Mesendoderm (in vitro differentiated cells): ENCODE measurements around the gene ANKAR.
"Not testable (repeated sequence)": the region's sequence is repeated elsewhere in the genome, so short reads cannot be mapped to it uniquely, and the experiment has no call there.

ENCODE experiments used
- DNase-seq: peaks from one replicate; pipeline ENCODE4 v3.0.0; 2013
- H2AK5ac ChIP-seq: 2 replicates; pipeline ENCODE4 v1.6.1; 2013; ENCODE audit warnings: low read length, inconsistent platforms
- H2BK120ac ChIP-seq: 2 replicates; pipeline ENCODE4 v1.6.1; 2013; ENCODE audit warnings: low read depth, mild to moderate bottlenecking, low read length, moderate library complexity, mixed read lengths
- H2BK15ac ChIP-seq: replicated peaks from 2 replicates; pipeline ENCODE4 v1.6.1; 2013; ENCODE audit warnings: low read depth, mild to moderate bottlenecking, moderate library complexity
- H2BK5ac ChIP-seq: 2 replicates; pipeline ENCODE4 v1.6.1; 2013; ENCODE audit warnings: low read length, inconsistent platforms
- H3K18ac ChIP-seq: 2 replicates; pipeline ENCODE4 v1.6.1; 2013; ENCODE audit warnings: mild to moderate bottlenecking, low read length, mixed read lengths
- H3K23ac ChIP-seq: one replicate; pipeline ENCODE4 v1.6.1; 2013; ENCODE audit warnings: low read length
- H3K27ac ChIP-seq: 2 replicates; pipeline ENCODE4 v1.5.1; 2013; ENCODE audit warnings: low read depth, mild to moderate bottlenecking, inconsistent platforms, low read length, moderate library complexity
- H3K27me3 ChIP-seq: 2 replicates; pipeline ENCODE4 v1.6.1; 2013; ENCODE audit warnings: low read length, control low read depth, mild to moderate bottlenecking, inconsistent platforms; ENCODE audit not compliant: insufficient read depth, poor library complexity
- H3K36me3 ChIP-seq: 2 replicates; pipeline ENCODE4 v1.6.1; 2013; ENCODE audit warnings: low read length, inconsistent platforms; ENCODE audit not compliant: control insufficient read depth, insufficient read depth
- H3K4ac ChIP-seq: one replicate; pipeline ENCODE4 v1.6.1; 2013; ENCODE audit warnings: low read depth, mild to moderate bottlenecking, low read length, moderate library complexity
- H3K4me1 ChIP-seq: 2 replicates; pipeline ENCODE4 v1.6.1; 2013; ENCODE audit warnings: low read depth, low read length, inconsistent platforms; ENCODE audit not compliant: control insufficient read depth
- H3K4me2 ChIP-seq: 2 replicates; pipeline ENCODE4 v1.6.1; 2013; ENCODE audit warnings: low read length
- H3K4me3 ChIP-seq: 2 replicates; pipeline ENCODE4 v1.5.1; 2013; ENCODE audit warnings: mild to moderate bottlenecking, low read length
- H3K56ac ChIP-seq: one replicate; pipeline ENCODE4 v1.6.1; 2013; ENCODE audit warnings: low read length
- H3K79me1 ChIP-seq: 2 replicates; pipeline ENCODE4 v1.6.1; 2013; ENCODE audit warnings: low read length, inconsistent platforms
- H3K79me2 ChIP-seq: 2 replicates; pipeline ENCODE4 v1.6.1; 2013; ENCODE audit warnings: mild to moderate bottlenecking, low read length; ENCODE audit not compliant: control insufficient read depth, insufficient read depth
- H3K9ac ChIP-seq: 2 replicates; pipeline ENCODE4 v1.6.1; 2013; ENCODE audit warnings: low read length, inconsistent platforms
- H4K5ac ChIP-seq: one replicate; pipeline ENCODE4 v1.6.1; 2013; ENCODE audit warnings: low read length
- H4K8ac ChIP-seq: one replicate; pipeline ENCODE4 v1.6.1; 2013; ENCODE audit warnings: low read depth, mild to moderate bottlenecking, control low read depth, low read length, moderate library complexity
- WGBS: extraction: QIAGEN DNeasy Blood & Tissue Kit; methylation state at CpG from one replicate; pipeline ENCODE4 v1.1.7; 2013; ENCODE audit warnings: low lambda C conversion rate, missing lambda C conversion rate; ENCODE audit not compliant: insufficient coverage; ENCODE audit errors: extremely low coverage; 5-methylcytosine and 5-hydroxymethylcytosine counted together

The ANKAR gene

DNA sequence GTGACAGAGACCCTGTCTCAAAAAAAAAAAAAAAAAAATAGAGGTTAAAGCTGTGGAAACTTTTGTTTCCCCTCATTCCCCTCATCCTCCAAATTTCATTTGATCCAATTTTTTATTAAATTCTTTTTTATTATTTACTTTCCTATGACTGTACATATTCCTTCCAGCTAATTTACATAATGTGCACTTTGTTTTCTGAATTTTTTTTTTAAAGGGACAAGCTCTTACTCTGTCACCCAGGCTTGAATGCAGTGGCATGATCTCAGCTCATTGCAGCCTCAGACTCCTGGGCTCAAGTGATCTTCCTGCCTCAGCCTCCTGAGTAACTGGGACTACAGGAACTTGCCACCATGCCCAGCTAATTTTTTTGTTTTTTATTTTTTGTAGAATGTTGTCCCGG is 10.3 kb downstream of the ANKAR start:
- no peak overlapping the region for H3K9ac ChIP-seq
- H4K5ac ChIP-seq = no peak overlapping the region
- H3K4me3 ChIP-seq = no peak overlapping the region
- H3K79me1 ChIP-seq = no peaks in the 10 kb centered on the region
- no peak overlapping the region for H3K18ac ChIP-seq
- H4K8ac ChIP-seq = no peak overlapping the region
- no peak overlapping the region for H2BK15ac ChIP-seq
- H3K56ac ChIP-seq = no peak overlapping the region
- no peak for DNase-seq
- no CpG with 5 or more reads among the region's 1 CpG for WGBS
- H3K4ac ChIP-seq = no peak overlapping the region
- H3K4me1 ChIP-seq = no peaks in the 10 kb centered on the region
- H2AK5ac ChIP-seq = no peak overlapping the region
- no peak overlapping the region for H3K23ac ChIP-seq
- H3K4me2 ChIP-seq = no peak overlapping the region
- no peak overlapping the region for H2BK5ac ChIP-seq
- H3K36me3 ChIP-seq = no peaks in the 10 kb centered on the region
- H3K79me2 ChIP-seq = no peaks in the 10 kb centered on the region
- no peak overlapping the region for H3K27ac ChIP-seq
- H2BK120ac ChIP-seq = no peak overlapping the region
- H3K27me3 ChIP-seq = no peaks in the 10 kb centered on the region

DNA sequence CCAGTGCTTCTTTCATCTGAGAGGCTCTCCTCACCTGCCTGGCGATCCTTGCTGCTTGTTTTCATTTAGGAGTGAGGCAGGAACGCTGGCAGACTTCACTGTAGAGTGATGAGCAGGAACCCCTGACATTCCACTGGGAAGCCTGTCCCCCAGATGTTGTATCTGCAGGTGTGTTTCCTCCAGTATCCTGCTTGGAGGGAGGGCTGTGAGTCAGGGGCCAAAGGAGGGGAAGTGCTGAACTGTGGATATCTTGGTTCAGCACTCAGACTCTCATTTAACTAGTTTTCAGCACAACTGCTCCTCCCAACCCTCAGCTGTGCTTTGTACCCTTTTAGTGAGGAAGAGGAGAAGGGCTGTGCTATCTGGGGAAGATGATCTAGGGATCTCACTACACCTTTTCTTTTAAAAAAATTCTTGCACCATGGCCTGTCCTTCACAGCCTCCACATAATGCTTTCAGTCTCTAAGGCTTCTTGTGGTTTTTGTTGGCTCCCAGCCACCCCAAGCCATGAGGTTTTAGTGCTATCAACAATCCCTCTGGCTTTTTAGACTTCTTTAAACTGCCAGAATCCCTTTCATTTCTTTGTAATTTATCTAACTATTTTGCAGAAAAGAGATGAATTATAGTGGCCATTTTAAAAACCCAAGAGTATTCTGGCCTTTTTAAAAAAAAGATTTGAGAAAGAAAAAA is 11.2 kb downstream of the ANKAR start:
- Histone ChIP-seq H3K27me3 (no peaks in the 10 kb centered on the region), H4K5ac (no peak overlapping the region), H3K79me2 (no peaks in the 10 kb centered on the region), H3K36me3 (no peaks in the 10 kb centered on the region), H3K9ac (no peak overlapping the region), H2BK120ac (no peak overlapping the region), H2BK15ac (no peak overlapping the region), H3K79me1 (no peaks in the 10 kb centered on the region), H3K23ac (no peak overlapping the region), H3K4ac (no peak overlapping the region), H3K18ac (no peak overlapping the region), H3K56ac (no peak overlapping the region), H4K8ac (no peak overlapping the region), H3K4me1 (no peaks in the 10 kb centered on the region), H2BK5ac (no peak overlapping the region), H3K27ac (no peak overlapping the region), H3K4me3 (no peak overlapping the region), H3K4me2 (no peak overlapping the region), H2AK5ac (no peak overlapping the region)
- DNase-seq = no peak
- WGBS = no CpG with 5 or more reads among the region's 2 CpGs

DNA sequence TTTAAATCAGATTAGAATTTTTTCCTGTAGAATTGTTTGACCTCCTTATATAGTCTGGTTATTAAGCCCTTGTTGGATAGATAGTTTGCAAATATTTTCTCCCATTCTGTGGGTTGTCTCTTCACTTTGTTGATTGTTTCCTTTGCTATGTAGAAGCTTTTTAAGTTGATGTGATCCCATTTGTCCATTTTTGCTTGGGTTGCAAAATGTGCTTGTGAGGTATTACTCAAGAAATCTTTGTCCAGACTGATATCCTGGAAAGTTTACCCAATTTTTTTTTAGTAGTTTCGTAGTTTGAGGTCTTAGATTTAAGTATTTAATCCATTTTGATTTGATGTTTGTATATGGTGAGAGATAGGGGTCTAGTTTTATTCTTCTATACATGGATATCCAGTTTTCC is 13.3 kb downstream of the ANKAR start:
- H3K36me3 ChIP-seq, H4K5ac ChIP-seq, H3K79me1 ChIP-seq, H3K56ac ChIP-seq, H3K4me3 ChIP-seq, H3K27ac ChIP-seq, H4K8ac ChIP-seq, H3K9ac ChIP-seq, H2BK5ac ChIP-seq, H3K79me2 ChIP-seq, H3K4ac ChIP-seq, H3K27me3 ChIP-seq, H3K23ac ChIP-seq, DNase-seq, H3K4me1 ChIP-seq, H2BK15ac ChIP-seq, H2BK120ac ChIP-seq, H2AK5ac ChIP-seq, H3K18ac ChIP-seq, H3K4me2 ChIP-seq: not testable (repeated sequence)
- no CpG with 5 or more reads among the region's 1 CpG for WGBS

DNA sequence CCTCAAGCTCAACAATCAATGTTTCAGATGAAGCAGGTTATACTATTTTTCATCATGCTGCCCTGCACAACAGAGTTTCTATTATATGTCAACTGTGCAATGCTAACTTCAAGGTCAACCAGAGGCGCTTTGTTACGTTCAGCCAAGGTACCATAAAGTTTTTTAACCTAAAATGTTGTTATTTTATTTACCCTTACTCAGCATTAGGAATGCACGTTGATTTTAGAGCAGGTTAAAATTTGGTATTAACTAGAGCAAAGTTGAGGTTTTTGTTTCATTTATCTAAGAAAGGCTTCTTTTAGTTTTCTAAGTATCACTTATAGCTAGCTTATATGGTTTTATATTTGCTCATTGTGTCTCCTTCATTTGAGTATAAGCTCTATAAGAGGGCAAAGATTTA is 21.8 kb downstream of the ANKAR start:
- no peak overlapping the region for H4K5ac ChIP-seq
- H3K4ac ChIP-seq = no peak overlapping the region
- no peak for DNase-seq

DNA sequence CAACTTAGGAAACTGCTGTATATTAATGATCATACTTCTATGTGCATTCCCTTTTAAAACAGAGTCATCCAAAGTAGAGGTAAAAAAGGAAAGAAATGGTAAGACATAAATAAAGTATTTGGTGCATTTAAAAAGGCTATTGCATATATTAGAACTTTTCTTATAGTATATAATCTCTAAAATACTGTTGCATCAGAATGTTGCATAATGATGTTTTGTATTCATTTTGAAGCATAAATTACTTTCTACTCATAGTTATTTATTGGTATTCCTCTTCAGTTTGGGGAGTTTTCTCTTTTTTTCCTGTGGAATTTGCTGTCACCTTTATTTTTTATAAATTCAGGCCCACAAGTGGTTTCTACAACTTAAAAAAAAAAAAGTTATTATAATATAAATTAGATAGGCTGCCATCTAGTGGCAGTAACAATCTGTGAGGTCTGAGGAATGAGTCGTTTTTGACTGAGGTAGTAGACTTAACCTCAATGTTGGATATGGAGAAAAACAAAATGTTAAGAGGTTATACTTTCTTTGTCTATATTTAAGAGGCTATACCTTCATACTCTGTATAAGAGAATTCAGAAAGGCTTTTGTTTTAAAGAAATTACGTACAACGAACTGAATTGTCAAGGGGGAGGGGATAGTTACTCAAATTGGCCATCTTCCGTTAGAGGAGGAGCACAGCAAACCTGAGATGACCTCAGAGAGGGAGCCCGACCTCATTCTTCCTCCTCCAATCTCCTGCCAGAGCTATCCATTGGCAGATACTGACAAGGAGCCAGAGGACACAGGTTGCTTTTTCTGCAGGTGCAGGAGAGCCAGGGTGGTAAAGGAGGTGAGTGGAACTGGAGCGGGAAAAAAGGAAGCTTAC is 23.8 kb downstream of the ANKAR start:
- Histone ChIP-seq H3K4me3 (no peak overlapping the region), H3K27me3 (no peaks in the 10 kb centered on the region), H2BK15ac (no peak overlapping the region), H3K9ac (no peak overlapping the region), H3K4ac (no peak overlapping the region), H3K56ac (no peak overlapping the region), H3K27ac (no peak overlapping the region), H4K8ac (no peak overlapping the region), H2AK5ac (no peak overlapping the region), H3K79me2 (no peaks in the 10 kb centered on the region), H3K4me1 (no peaks in the 10 kb centered on the region), H2BK120ac (no peak overlapping the region), H3K36me3 (no peaks in the 10 kb centered on the region), H3K4me2 (no peak overlapping the region), H3K23ac (no peak overlapping the region), H2BK5ac (no peak overlapping the region), H4K5ac (no peak overlapping the region), H3K18ac (no peak overlapping the region), H3K79me1 (no peaks in the 10 kb centered on the region)
- DNase-seq = peak; percentile 89
- WGBS = no CpG with 5 or more reads among the region's 6 CpGs

More for the DNA sequence above, 21.8 kb downstream of the ANKAR start:
- no peak overlapping the region for H2BK5ac ChIP-seq
- no peak overlapping the region for H3K4me2 ChIP-seq
- no peak overlapping the region for H3K18ac ChIP-seq
- no peaks in the 10 kb centered on the region for H3K27me3 ChIP-seq
- H4K8ac ChIP-seq = no peak overlapping the region
- H3K36me3 ChIP-seq = no peaks in the 10 kb centered on the region
- no peak overlapping the region for H3K23ac ChIP-seq
- H2BK15ac ChIP-seq = no peak overlapping the region
- H3K27ac ChIP-seq = no peak overlapping the region
- WGBS = no CpG with 5 or more reads among the region's 3 CpGs
- no peak overlapping the region for H3K56ac ChIP-seq
- H3K4me1 ChIP-seq = no peaks in the 10 kb centered on the region
- H3K79me1 ChIP-seq = no peaks in the 10 kb centered on the region
- no peak overlapping the region for H2BK120ac ChIP-seq
- H3K4me3 ChIP-seq = no peak overlapping the region
- no peak overlapping the region for H2AK5ac ChIP-seq
- no peak overlapping the region for H3K9ac ChIP-seq
- no peaks in the 10 kb centered on the region for H3K79me2 ChIP-seq
